CD4-positive, alpha-beta T cell (primary cell): ENCODE measurements around the gene ATP5F1D. TPM values are rescaled to one million over a fixed set of nuclear protein-coding genes. Genes with fewer than 3 reads are reported as not detected.

Experiments
- ATAC-seq: fragments of 200-7000 bp; cut with Tn5 transposase; one replicate; pipeline ENCODE4 v1.10.0; 2022; ENCODE audit warnings: mild to moderate bottlenecking; ENCODE audit not compliant: poor library complexity
- CTCF ChIA-PET: fragments of 350-600 bp; sonication (Branson Sonifier 250); formaldehyde crosslinking; loops from one replicate; lab custom pipeline; 2021; ENCODE audit warnings: antibody characterized with exemption, inconsistent platforms; lab: Charles Lee
- POLR2A ChIA-PET: fragments of 350-600 bp; sonication (Branson Sonifier 250); formaldehyde crosslinking; loops from one replicate; lab custom pipeline; 2021; ENCODE audit warnings: antibody characterized with exemption, inconsistent platforms; lab: Charles Lee
- DNase-seq, 14 experiments: peaks; one replicate each; pipeline ENCODE4 v3.0.0-alpha.2; 2013 to 2020; ENCODE audit warnings: mixed read lengths in 2 of 14
- H3K27ac ChIP-seq, 2 donors: one replicate each; pipeline versions ENCODE4 v1.5.1 to v1.7.0; 2013; ENCODE audit warnings: low read length in 2 of 2, low read depth in 1 of 2, mild to moderate bottlenecking in 1 of 2
- H3K27me3 ChIP-seq, 2 experiments: 1 replicate in 1 of 2; 2 replicates in 1 of 2; pipeline versions ENCODE4 v1.6.1 to v1.7.0; 2013; ENCODE audit warnings: low read length in 2 of 2, control low read depth in 1 of 2, mild to moderate bottlenecking in 1 of 2, moderate library complexity in 1 of 2; ENCODE audit not compliant: insufficient read depth in 2 of 2, control insufficient read depth in 1 of 2
- H3K36me3 ChIP-seq: one replicate; pipeline ENCODE4 v1.6.1; 2013; ENCODE audit warnings: low read length, control low read depth; ENCODE audit not compliant: insufficient read depth
- H3K4me1 ChIP-seq: one replicate; pipeline ENCODE4 v1.6.1; 2013; ENCODE audit warnings: low read length, control low read depth; ENCODE audit not compliant: insufficient read depth
- H3K4me3 ChIP-seq: one replicate; pipeline ENCODE4 v1.5.1; 2013; ENCODE audit warnings: mild to moderate bottlenecking, low read length, moderate library complexity
- H3K9me3 ChIP-seq, 2 experiments: 1 replicate in 1 of 2; 2 replicates in 1 of 2; pipeline versions ENCODE4 v1.6.1 to v1.7.0; 2013; ENCODE audit warnings: low read length in 2 of 2, mild to moderate bottlenecking in 2 of 2, control low read depth in 1 of 2, moderate library complexity in 1 of 2; ENCODE audit not compliant: control insufficient read depth in 1 of 2, insufficient read depth in 1 of 2
- H3K27ac Mint-ChIP-seq: one replicate; pipeline ENCODE4 v1.8.0; 2020; ENCODE audit warnings: mixed read lengths
- H3K27me3 Mint-ChIP-seq: one replicate; pipeline ENCODE4 v1.8.0; 2021; ENCODE audit warnings: mixed read lengths
- H3K36me3 Mint-ChIP-seq: one replicate; pipeline ENCODE4 v1.8.0; 2021; ENCODE audit warnings: low read depth, mixed read lengths
- H3K4me1 Mint-ChIP-seq: one replicate; pipeline ENCODE4 v1.8.0; 2021; ENCODE audit warnings: low read depth, mixed read lengths
- H3K4me3 Mint-ChIP-seq: one replicate; pipeline ENCODE4 v1.8.0; 2020; ENCODE audit warnings: mild to moderate bottlenecking, mixed read lengths
- H3K9me3 Mint-ChIP-seq: one replicate; pipeline ENCODE4 v1.8.0; 2020; ENCODE audit warnings: mixed read lengths
- intact Hi-C, 2 experiments: fragments of 100-400 bp; cut with DNase I in 1 of 2; cut with micrococcal nuclease in 1 of 2; formaldehyde crosslinking; loops; one replicate each; pipeline versions ENCODE4 v1.15.1 to v1.9.0; 2023 to 2025; cut with DNase I, micrococcal nuclease
- total RNA-seq, 174 experiments: library from RNA in 2 of 174; stranded (reverse) in 2 of 174; gene quantifications; one replicate each; pipeline ENCODE4 v1.2.3 and lab custom pipeline; 2021 to 2026
- TF ChIP-seq, protein P1 (sequence below): fragments of 200-600 bp; IDR thresholded peaks from one replicate; pipeline ENCODE4 v1.8.0; 2022; ENCODE audit warnings: antibody characterized with exemption, mild to moderate bottlenecking

The ATP5F1D gene
- total RNA-seq, 2 experiments from 2014 or later = 77.6 to 92.6 TPM

DNA sequence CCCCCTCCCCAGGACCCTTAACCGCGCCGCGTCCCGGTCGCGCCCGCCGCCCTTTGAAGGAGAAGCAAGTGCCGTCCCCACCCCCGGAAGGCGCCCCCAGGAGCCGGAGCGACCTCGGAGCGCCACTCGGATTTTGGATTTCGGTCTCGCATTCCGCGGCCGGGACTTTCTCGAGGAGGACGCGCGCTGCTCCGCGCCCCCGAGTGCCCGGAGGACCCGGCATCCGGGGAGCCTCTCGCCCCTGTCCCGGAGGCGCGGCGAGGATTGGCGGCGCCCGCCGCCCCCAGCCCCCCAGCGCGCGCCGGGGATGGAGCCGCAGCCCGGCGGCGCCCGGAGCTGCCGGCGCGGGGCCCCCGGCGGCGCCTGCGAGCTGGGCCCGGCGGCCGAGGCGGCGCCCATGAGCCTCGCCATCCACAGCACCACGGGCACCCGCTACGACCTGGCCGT, 8.5 kb downstream of the ATP5F1D start:
- H3K9me3 Mint-ChIP-seq = no peaks in the 10 kb centered on the region
- Histone ChIP-seq H3K27me3 (no peaks in the 10 kb centered on the region), H3K4me1 (peaks cover 55% of the 10 kb centered on the region), H3K9me3 (no peaks in the 10 kb centered on the region), H3K4me3 (peak overlapping the region; percentile 71), H3K27ac (peak overlapping the region; percentile 61 to 86), H3K36me3 (peaks cover 24% of the 10 kb centered on the region)
- H3K36me3 Mint-ChIP-seq = peaks cover 30% of the 10 kb centered on the region
- DNase-seq (no peak), ATAC-seq (no peak)
- H3K4me3 Mint-ChIP-seq = peak overlapping the region; percentile 97
- intact Hi-C loops = loop anchor here (1.0 to 10.0 kb wide), 6 partner anchors 9 to 455 kb away; partner anchors contain the start of genes CNN2 (in 1 of the 2), PTBP1 (in 1 of the 2), RNU6-2 (in 1 of the 2) and TMEM259 (in 1 of the 2)
- POLR2A ChIA-PET = interaction anchor here (0.9 to 2.3 kb wide), 6 partner anchors 10 to 25 kb away, joined by 3 to 57 read pairs (median 6); partner anchors contain the start of genes CIRBP and FAM174C
- peak overlapping the region; percentile 92 for H3K27ac Mint-ChIP-seq
- H3K27me3 Mint-ChIP-seq = no peaks in the 10 kb centered on the region
- peaks cover 11% of the 10 kb centered on the region for H3K4me1 Mint-ChIP-seq
- TF ChIP-seq, protein P1, sequence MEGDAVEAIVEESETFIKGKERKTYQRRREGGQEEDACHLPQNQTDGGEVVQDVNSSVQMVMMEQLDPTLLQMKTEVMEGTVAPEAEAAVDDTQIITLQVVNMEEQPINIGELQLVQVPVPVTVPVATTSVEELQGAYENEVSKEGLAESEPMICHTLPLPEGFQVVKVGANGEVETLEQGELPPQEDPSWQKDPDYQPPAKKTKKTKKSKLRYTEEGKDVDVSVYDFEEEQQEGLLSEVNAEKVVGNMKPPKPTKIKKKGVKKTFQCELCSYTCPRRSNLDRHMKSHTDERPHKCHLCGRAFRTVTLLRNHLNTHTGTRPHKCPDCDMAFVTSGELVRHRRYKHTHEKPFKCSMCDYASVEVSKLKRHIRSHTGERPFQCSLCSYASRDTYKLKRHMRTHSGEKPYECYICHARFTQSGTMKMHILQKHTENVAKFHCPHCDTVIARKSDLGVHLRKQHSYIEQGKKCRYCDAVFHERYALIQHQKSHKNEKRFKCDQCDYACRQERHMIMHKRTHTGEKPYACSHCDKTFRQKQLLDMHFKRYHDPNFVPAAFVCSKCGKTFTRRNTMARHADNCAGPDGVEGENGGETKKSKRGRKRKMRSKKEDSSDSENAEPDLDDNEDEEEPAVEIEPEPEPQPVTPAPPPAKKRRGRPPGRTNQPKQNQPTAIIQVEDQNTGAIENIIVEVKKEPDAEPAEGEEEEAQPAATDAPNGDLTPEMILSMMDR = no peak
- CTCF ChIA-PET = no interaction called here

DNA sequence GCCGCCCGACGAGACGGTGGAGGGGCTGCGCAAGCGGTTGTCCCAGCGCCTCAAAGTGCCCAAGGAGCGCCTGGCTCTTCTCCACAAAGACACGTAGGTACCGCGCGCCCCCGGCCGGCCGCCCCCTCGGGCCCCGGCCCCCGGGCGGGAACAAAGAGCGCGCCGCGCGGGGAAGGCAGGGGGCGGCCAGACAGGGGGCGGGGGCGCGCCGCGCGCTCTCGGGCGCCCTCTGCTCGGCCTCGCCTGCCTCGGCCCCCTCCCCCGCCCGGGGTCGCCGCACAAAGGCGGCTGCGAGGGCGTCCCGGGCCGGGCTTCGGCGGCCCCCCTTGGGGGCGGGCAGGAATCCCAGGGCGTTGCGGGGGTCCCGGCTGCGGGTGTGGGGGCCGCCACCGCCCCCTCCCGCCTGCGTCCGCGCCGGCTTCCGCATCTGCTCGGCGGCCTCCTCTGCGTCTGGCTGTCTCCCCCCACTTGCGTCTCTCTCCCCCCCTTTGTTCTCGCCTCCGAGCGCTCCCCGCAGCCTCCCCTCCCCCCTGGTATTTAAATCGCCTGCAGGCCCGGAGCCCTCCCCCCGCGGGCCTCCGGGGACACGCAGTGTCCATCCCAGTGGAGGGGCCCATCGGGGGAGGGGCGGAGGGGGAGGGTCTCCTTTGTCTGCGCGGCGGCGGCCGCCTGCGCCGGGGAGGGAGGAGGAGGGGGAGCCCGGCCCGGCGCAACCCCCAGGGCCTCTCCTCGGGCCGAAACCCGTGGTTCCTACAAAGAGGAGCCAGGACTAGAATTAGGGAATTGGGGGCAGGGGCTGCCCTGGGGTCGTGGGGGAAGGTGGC, 9.1 kb downstream of the ATP5F1D start:
- peak overlapping the region; percentile 87 for H3K27ac ChIP-seq
- ATAC-seq (no peak), DNase-seq (peak in 12 of 14 experiments; percentile 50 to 87 (median 65))
- peaks cover 30% of the 10 kb centered on the region for H3K36me3 ChIP-seq
- ChIA-PET POLR2A (interaction anchor here (0.9 to 3.7 kb wide), 7 partner anchors 9 to 25 kb away, joined by 3 to 193 read pairs (median 9); partner anchors contain the start of genes CIRBP and FAM174C), CTCF (no interaction called here)
- H3K36me3 Mint-ChIP-seq = peaks cover 36% of the 10 kb centered on the region
- H3K4me1 ChIP-seq = peaks cover 56% of the 10 kb centered on the region
- H3K27me3 ChIP-seq = no peaks in the 10 kb centered on the region
- peak overlapping the region; percentile 97 for H3K27ac Mint-ChIP-seq
- peak overlapping the region; percentile 87 for H3K4me3 ChIP-seq
- H3K27me3 Mint-ChIP-seq = no peaks in the 10 kb centered on the region
- H3K4me3 Mint-ChIP-seq = peak overlapping the region; percentile 97
- intact Hi-C loops = loop anchor here in 1 of 2 experiments (5.0 kb wide), 1 partner anchor 173 kb away; no protein-coding TSS in a partner anchor
- TF ChIP-seq, protein P1 = no peak
- no peaks in the 10 kb centered on the region for H3K9me3 ChIP-seq
- peaks cover 11% of the 10 kb centered on the region for H3K4me1 Mint-ChIP-seq
- H3K9me3 Mint-ChIP-seq = no peaks in the 10 kb centered on the region

DNA sequence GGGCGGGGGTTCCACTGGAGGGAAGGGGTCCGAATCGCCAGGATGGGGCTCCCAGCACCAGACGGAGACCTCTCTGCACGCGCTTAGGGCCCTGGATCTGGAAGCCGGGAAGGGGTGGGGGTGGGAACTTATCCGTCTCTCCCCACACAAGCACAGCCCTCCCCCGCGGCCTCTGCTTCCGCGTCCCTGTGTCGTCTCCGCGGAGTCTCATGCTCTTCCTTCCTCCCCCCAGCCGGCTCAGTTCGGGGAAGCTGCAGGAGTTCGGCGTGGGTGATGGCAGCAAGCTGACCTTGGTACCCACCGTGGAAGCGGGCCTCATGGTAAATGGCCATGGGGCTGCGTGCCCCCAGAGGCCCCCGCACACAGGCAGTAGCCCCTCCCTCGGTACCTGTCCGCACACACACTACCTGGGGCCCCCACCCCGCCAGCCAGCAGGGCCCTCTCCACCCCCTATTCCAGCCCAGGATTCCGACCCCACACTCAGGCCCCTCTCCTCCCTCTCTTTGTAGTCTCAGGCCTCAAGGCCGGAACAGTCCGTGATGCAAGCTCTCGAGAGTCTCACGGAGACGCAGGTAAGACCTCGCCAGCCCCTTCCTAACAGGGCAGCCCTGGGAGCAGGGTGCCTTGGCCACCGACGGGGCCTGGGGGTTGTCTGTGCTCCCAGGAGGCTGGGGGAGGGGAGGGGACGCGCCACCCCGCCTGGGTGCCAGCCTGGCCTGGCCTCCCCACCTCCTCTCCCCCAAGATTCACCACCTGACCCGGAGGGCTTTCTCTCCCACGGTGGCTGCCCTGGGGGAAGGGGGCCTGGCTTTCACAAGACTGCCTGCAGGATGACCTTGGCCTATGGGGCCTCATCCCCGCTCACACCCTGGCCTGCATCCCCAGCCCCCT, 10.0 kb downstream of the ATP5F1D start:
- Histone ChIP-seq H3K36me3 (peaks cover 39% of the 10 kb centered on the region), H3K4me3 (peak overlapping the region; percentile 87), H3K27ac (peak overlapping the region; percentile 87), H3K4me1 (peaks cover 65% of the 10 kb centered on the region), H3K27me3 (no peaks in the 10 kb centered on the region), H3K9me3 (no peaks in the 10 kb centered on the region)
- TF ChIP-seq, protein P1 = no peak
- H3K27ac Mint-ChIP-seq = peak overlapping the region; percentile 97
- intact Hi-C loops = loop anchor here in 1 of 2 experiments (5.0 kb wide), 1 partner anchor 174 kb away; no protein-coding TSS in a partner anchor
- H3K4me1 Mint-ChIP-seq = peaks cover 11% of the 10 kb centered on the region
- H3K9me3 Mint-ChIP-seq = no peaks in the 10 kb centered on the region
- POLR2A ChIA-PET = interaction anchor here (0.8 to 3.7 kb wide), 3 partner anchors 13 to 212 kb away, joined by 3 to 193 read pairs (median 15); partner anchors contain the start of genes ABCA7, CIRBP and FAM174C
- CTCF ChIA-PET = interaction anchor here (0.9 kb wide), 1 partner anchor 15 kb away, joined by 5 read pairs; no protein-coding TSS in a partner anchor
- H3K27me3 Mint-ChIP-seq = no peaks in the 10 kb centered on the region
- ATAC-seq (peak; percentile 18), DNase-seq (peak in 12 of 14 experiments; percentile 52 to 86 (median 70))
- peaks cover 44% of the 10 kb centered on the region for H3K36me3 Mint-ChIP-seq
- H3K4me3 Mint-ChIP-seq = peak overlapping the region; percentile 97
